Measurements from ENCODE around the gene EIF3M.

DNA sequence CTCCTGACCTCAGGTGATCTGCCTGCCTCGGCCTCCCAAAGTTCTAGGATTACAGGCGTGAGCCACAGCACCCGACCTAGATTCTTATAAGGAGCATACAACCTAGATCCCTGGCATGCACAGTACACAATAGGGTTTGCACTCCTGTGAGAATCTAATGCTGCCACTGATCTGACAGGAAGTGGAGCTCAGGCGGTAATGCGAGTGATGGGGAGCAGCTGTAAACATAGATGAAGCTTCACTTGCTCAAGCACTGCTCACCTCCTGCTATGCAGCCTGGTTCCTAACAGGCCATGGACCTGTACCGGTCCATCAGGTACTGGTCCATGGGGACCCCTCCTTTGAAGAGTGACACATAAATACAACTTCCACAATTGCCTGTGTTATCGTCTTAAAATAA, 44.8 kb upstream of the EIF3M start:
- no peak for TF ChIP-seq POLR2A (IDR thresholded peaks at IDR 0.05)
- no peak for TF ChIP-seq CTCF (IDR thresholded peaks at IDR 0.05)

All from right lobe of liver (tissue), 4 donors.